ENCODE results near the gene PPP2R2D.
"Not testable (repeated sequence)": the region's sequence is repeated elsewhere in the genome, so short reads cannot be mapped to it uniquely, and the experiment has no call there.

Gene PPP2R2D

GRCh38 chr10:131946880-131947279 is 46.1 kb downstream of the PPP2R2D start:
- DNase-seq (ENCODE audit: low read depth in 2 of 3, low spot score in 1 of 3), result no peak

DNA sequence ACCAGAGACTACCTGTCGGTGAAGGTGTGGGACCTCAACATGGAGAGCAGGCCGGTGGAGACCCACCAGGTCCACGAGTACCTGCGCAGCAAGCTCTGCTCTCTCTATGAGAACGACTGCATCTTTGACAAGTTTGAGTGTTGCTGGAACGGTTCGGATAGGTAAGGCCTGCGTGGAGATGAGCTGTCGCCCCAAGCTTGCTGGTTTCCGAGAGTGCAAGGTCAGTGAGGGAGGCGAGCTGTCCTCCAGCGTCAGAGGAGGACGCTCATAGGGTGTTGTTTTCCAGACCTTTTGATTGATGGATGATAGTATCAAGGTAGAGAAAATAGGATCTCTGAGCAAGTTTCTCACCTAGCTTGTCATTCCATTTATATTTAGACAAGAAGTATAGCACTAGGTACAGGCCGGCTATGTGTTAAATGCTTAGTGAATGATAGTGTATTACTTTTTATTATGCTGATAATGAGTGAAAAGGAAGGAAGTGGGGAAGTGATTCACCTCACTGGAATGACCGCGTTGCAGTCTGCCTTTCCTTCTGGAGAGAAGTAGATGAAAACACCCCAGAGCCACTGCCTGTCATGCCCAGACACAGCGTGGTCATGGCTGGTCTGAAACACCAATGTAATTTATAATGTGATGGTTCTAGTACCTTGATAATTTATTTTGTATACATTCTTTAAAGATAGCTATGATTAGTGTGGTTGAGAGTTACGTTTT is 47.0 kb downstream of the PPP2R2D start:
- DNase-seq (ENCODE audit: low read depth in 2 of 3, low spot score in 1 of 3), result no peak

DNA sequence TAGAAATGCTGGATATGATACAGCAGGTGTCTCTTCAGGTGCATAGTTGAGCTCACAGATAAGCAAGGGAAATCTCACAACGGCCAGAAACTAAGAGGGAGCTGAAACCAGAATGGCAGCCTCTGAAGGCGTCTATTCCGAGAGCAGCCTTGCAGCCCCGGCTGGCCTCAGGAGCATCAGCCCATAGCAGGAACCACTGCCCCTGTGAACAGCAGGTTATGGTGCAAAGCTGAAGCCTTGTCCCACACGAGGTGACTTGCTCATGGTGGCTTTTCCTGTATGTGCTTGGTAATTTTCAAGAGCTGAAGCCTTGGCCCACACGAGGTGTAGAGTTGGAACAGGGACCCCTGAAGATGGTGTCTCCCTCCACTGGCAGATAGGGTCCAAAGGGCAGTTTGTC is 47.7 kb downstream of the PPP2R2D start:
- DNase-seq (ENCODE audit: low read depth in 2 of 3, low spot score in 1 of 3), result no peak

DNA sequence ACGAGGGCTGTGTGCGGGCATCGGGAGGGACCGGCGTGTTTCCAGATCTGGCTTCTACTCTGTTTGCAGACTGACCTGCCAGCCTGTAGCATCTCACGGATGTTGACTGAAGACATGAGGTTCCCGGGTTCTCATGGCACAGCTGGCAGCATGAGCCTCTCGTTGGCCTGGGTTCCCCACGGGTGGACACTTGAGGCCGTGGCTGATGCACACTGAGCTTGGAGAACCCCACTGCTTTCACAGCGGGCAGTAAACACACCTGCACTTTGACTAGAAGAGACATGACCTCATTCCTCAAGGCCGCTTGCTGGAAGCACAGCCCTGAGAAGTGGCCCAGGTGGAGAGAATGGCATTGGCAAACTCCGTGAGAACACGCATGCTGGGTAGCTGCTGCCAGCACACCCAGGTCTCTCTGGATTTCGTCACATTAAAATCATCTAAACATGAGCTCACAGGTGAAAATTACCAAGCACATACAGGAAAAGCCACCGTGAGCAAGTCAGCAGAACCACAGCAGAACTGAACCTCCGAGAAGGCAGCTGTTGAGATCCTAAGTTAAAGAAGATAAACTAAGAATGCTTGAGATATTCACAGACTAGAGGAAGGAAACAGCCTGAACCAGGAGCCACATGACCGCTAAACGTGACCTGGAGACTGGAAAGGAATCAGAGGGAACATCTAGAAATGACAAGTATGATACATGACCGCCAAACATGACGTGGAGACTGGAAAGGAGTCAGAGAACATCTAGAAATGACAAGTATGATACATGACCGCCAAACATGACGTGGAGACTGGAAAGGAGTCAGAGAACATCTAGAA is 48.4 kb downstream of the PPP2R2D start:
- no peak for DNase-seq (ENCODE audit: low read depth in 2 of 3, low spot score in 1 of 3)

GRCh38 chr10:131949908-131950307 is 49.1 kb downstream of the PPP2R2D start:
- not testable (repeated sequence) for DNase-seq (ENCODE audit: low read depth in 2 of 3, low spot score in 1 of 3)

- no peak for DNase-seq (ENCODE audit: low read depth in 2 of 3, low spot score in 1 of 3)
Observed at GRCh38 chr10:131954356-131954965, 53.7 kb downstream of the PPP2R2D start.

- no peak for DNase-seq (ENCODE audit: low read depth in 2 of 3, low spot score in 1 of 3)
Observed at GRCh38 chr10:131955591-131956340, 55.0 kb downstream of the PPP2R2D start.

DNA sequence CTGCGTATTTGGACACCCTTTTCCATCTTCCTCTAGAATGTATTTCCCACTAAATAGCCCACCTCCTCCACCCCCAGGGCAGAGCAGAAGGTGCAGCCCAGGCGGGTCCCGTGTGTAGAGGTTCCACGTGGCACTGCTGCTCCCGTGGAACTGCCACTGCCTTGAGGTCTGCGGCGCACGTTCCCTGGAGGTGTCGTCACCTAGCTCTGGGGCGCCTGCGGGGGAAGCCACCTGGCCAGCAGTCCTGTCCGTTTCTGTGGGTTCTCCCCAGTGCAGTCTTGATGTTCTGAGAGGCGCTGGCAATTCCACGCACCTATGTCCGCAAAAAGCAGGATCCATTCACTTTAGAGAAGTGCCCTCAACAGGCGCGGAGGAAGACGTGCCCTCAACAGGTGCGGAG is 59.0 kb downstream of the PPP2R2D start:
- DNase-seq (ENCODE audit: low read depth in 2 of 3, low spot score in 1 of 3), result no peak

DNA sequence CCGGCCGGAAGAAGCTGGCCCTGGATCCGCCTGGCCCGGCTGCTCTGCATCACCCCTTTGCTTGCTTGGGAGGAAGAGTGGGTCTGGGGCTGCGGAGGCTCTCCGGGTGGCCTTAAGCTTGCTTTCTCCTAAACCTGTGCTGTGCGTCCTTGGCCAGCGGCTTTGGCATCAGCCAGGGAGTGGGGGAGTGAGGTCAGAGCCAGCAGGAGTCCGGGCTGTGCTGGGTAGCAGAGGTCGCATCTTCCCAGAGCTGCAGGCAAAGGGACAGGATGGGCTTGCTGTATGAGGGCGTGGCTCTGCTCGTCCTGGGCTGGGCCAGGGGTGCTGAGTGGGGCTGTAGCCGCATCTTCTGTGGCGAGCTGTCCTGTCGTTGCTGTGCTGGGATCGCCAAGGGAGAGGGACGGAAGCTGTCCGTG is 59.8 kb downstream of the PPP2R2D start:
- no peak for DNase-seq (ENCODE audit: low read depth in 2 of 3, low spot score in 1 of 3)

GRCh38 chr10:131961047-131961776 is 60.4 kb downstream of the PPP2R2D start:
- no peak for DNase-seq (ENCODE audit: low read depth in 2 of 3, low spot score in 1 of 3)

- no peak for DNase-seq (ENCODE audit: low read depth in 2 of 3, low spot score in 1 of 3)
Observed at GRCh38 chr10:131961777-131962662, 61.2 kb downstream of the PPP2R2D start.

GRCh38 chr10:131963350-131963749 is 62.5 kb downstream of the PPP2R2D start:
- DNase-seq (ENCODE audit: low read depth in 2 of 3, low spot score in 1 of 3), result no peak

DNA sequence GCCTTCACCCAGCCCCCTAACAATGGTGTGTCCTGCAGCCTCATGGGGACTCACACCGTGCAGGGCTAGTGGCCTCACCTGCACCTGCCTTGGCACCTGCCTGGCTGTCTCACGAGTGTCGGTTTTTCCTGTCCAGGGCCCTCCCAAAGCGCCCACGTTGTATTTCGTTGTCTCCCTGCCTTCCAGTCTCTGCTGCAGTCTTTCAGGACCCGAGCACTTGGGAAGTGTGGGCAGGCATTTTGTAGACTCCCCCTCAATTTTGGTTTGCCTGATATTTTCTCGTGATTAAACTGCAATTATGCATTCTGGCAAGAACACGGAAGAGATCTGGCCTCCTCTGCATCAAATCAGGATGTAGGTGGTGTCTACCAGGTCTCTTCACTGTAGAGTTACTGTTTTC is 63.0 kb downstream of the PPP2R2D start:
- no peak for DNase-seq (ENCODE audit: low read depth in 2 of 3, low spot score in 1 of 3)

DNA sequence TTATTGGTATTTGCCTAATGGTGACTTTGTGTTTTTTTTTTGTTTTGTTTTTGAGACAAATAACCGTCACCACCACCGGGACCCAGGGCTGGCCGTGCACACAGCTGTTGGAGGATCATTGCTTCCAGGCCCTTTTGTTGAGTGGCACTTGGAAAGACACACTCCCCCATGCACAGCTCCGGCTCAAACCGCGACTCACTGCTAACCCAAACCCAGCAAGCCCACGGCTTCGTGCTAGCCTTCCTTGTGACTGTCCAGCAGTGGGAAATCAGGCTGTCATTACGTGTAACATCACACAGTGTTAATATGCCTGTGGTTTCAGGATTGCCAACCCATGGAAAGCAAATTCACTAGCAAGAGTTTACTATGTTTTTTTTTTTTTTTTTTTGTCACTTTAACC is 63.5 kb downstream of the PPP2R2D start:
- DNase-seq (ENCODE audit: low read depth in 2 of 3, low spot score in 1 of 3), result no peak

GRCh38 chr10:131968949-131969348 is 68.1 kb downstream of the PPP2R2D start:
- DNase-seq (ENCODE audit: low read depth in 2 of 3, low spot score in 1 of 3), result no peak

- no peak for DNase-seq (ENCODE audit: low read depth in 2 of 3, low spot score in 1 of 3)
Observed at GRCh38 chr10:131970946-131971345, 70.1 kb downstream of the PPP2R2D start.

DNA sequence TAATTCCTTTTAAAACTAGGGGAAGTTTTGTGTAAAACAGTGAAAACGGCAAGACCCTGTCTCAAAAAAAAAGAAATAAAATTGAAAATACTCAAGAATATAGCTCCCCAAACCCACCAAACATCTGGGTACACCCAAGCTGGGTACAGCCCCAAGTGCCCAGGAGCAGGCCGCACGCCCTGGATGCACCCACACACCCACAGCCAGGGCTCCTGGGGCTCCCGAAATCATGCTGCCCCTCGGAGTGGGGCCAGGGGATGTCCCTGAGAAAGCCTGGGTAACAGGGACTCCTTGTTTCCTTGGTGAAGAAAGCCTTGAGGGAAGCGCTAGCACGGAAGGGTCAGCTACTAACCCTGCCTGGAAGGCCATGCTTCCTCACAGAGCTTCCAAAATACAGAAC is 70.8 kb downstream of the PPP2R2D start:
- DNase-seq (ENCODE audit: low read depth in 2 of 3, low spot score in 1 of 3), result no peak

DNA sequence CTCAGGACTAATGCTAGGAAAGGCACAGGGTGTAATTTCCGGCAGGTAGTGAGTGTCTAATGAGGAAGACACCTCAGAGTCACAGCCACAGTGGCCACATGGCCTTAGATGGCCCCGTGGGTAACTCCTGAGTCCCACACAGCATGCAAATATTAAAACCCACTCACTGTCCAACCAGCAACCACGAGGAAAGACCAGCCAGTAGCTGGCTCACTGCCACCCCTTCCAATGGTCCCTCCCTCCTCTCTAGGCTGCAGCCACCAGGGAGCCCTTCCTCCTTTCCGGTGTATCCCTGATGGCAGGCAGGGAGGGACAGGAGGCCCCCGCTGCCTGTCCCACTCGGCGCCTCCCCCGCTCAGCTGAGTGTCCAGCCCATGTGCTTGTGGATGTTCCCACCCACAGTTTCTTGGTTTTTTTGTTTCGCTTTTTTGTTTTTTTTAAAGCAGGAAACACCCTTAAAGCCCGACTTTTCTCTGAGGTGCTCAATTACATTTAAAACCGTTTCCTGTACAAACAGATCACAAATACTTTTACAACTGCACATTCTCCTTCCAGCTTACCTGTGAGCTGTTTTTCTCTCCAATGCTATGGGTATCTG is 71.8 kb downstream of the PPP2R2D start:
- DNase-seq (ENCODE audit: low read depth in 2 of 3, low spot score in 1 of 3), result no peak
